HepG2 (cell line): Measurements from ENCODE around the gene DCTN3. TPM values are rescaled to one million over a fixed set of nuclear protein-coding genes. Genes with fewer than 3 reads are reported as not detected.
A peak's percentile ranks its signal among the peaks of the same experiment; 100 is the strongest.

ENCODE experiments used
- AGO1 ChIP-seq: fragments of 200-400 bp; formaldehyde crosslinking; IDR thresholded peaks from 2 replicates; pipeline ENCODE4 v1.6.1; 2017; ENCODE audit warnings: mild to moderate bottlenecking, low read depth, low read length, moderate library complexity; ENCODE audit not compliant: poor library complexity, severe bottlenecking
- ARNT2 ChIP-seq: sonication (generic); formaldehyde crosslinking; IDR thresholded peaks from 2 replicates; pipeline ENCODE4 v1.8.0; 2022; ENCODE audit warnings: mild to moderate bottlenecking, low read depth, missing genetic modification reagents, moderate library complexity
- CBFB ChIP-seq: sonication (generic); formaldehyde crosslinking; IDR thresholded peaks from 2 replicates; pipeline ENCODE4 v1.4.0; 2020; ENCODE audit warnings: missing genetic modification reagents
- CENPX ChIP-seq: sonication (generic); formaldehyde crosslinking; IDR thresholded peaks from 2 replicates; pipeline ENCODE4 v1.9.0; 2021; ENCODE audit warnings: mild to moderate bottlenecking, missing genetic modification reagents, moderate library complexity
- FOXK2 ChIP-seq: fragments of 450-650 bp; IDR thresholded peaks from 2 replicates; pipeline ENCODE4 v1.6.1; 2016
- HNRNPLL ChIP-seq: fragments of 200-400 bp; formaldehyde crosslinking; IDR thresholded peaks from 2 replicates; pipeline ENCODE4 v1.6.1; 2017; ENCODE audit warnings: mild to moderate bottlenecking, low read depth, low read length; ENCODE audit not compliant: poor library complexity, severe bottlenecking
- HOXA3 ChIP-seq: sonication (generic); formaldehyde crosslinking; IDR thresholded peaks from 2 replicates; pipeline ENCODE4 v1.5.0; 2020; ENCODE audit warnings: missing genetic modification reagents
- KDM2A ChIP-seq: sonication (generic); formaldehyde crosslinking; IDR thresholded peaks from 2 replicates; pipeline ENCODE4 v1.4.0; 2020; ENCODE audit warnings: low read depth, missing genetic modification reagents, borderline replicate concordance
- MAZ ChIP-seq, 2 experiments: sonication (generic) in 1 of 2; formaldehyde crosslinking in 1 of 2; IDR thresholded peaks; 2 replicates each; pipeline versions ENCODE4 v1.5.0 to v1.6.1; 2012 to 2020; ENCODE audit warnings: low read depth in 2 of 2, mild to moderate bottlenecking in 2 of 2, borderline replicate concordance in 1 of 2, improper control_type of control experiment in 1 of 2, low read length in 1 of 2, missing genetic modification reagents in 1 of 2, moderate library complexity in 1 of 2
- MTF2 ChIP-seq: sonication (generic); formaldehyde crosslinking; IDR thresholded peaks from 2 replicates; pipeline ENCODE4 v1.5.0; 2020; ENCODE audit warnings: missing genetic modification reagents, borderline replicate concordance
- MXD4 ChIP-seq: IDR thresholded peaks from 2 replicates; pipeline ENCODE4 v1.6.1; 2016; ENCODE audit warnings: mild to moderate bottlenecking, missing biosample characterization, missing genetic modification reagents
- MYNN ChIP-seq: sonication (generic); formaldehyde crosslinking; IDR thresholded peaks from 2 replicates; pipeline ENCODE4 v1.4.0; 2020; ENCODE audit warnings: mild to moderate bottlenecking, low read depth, missing genetic modification reagents
- NFYC ChIP-seq: IDR thresholded peaks from 2 replicates; pipeline ENCODE4 v1.6.1; 2016; ENCODE audit warnings: missing genetic modification reagents, missing compliant biosample characterization
- REL ChIP-seq: sonication (generic); formaldehyde crosslinking; conservative IDR thresholded peaks from 2 replicates; pipeline ENCODE4 v1.8.0; 2022; ENCODE audit warnings: mild to moderate bottlenecking, missing genetic modification reagents, moderate library complexity
- SMARCC2 ChIP-seq: fragments of 450-650 bp; IDR thresholded peaks from 2 replicates; pipeline ENCODE4 v1.6.1; 2017; ENCODE audit warnings: antibody characterized with exemption, mild to moderate bottlenecking
- SPEN ChIP-seq: sonication (generic); formaldehyde crosslinking; IDR thresholded peaks from 2 replicates; pipeline ENCODE4 v1.5.1; 2020; ENCODE audit warnings: low read depth, mild to moderate bottlenecking, missing genetic modification reagents
- XRCC5 ChIP-seq: fragments of 200-400 bp; formaldehyde crosslinking; optimal IDR thresholded peaks from 2 replicates; pipeline ENCODE3; 2017; ENCODE audit warnings: mild to moderate bottlenecking, low read length
- ZBTB42 ChIP-seq: sonication (generic); formaldehyde crosslinking; IDR thresholded peaks from 2 replicates; pipeline ENCODE4 v1.5.0; 2020; ENCODE audit warnings: mild to moderate bottlenecking, missing genetic modification reagents
- ZNF20 ChIP-seq: sonication (generic); formaldehyde crosslinking; IDR thresholded peaks from 2 replicates; pipeline ENCODE4 v1.4.0; 2020; ENCODE audit warnings: mild to moderate bottlenecking, moderate library complexity, missing genetic modification reagents
- ZNF331 ChIP-seq: sonication (generic); formaldehyde crosslinking; IDR thresholded peaks from 2 replicates; pipeline ENCODE4 v1.4.0; 2020; ENCODE audit warnings: missing genetic modification reagents
- ZNF451 ChIP-seq: sonication (generic); formaldehyde crosslinking; IDR thresholded peaks from 2 replicates; pipeline ENCODE4 v1.5.0; 2020; ENCODE audit warnings: mild to moderate bottlenecking, missing genetic modification reagents
- ZNF556 ChIP-seq: sonication (generic); formaldehyde crosslinking; IDR thresholded peaks from 2 replicates; pipeline ENCODE4 v1.4.0; 2020; ENCODE audit warnings: mild to moderate bottlenecking, missing genetic modification reagents, borderline replicate concordance
- ZNF691 ChIP-seq: sonication (generic); formaldehyde crosslinking; IDR thresholded peaks from 2 replicates; pipeline ENCODE4 v1.4.0; 2020; ENCODE audit warnings: missing genetic modification reagents, low read depth, mild to moderate bottlenecking, borderline replicate concordance
- ZNF709 ChIP-seq: sonication (generic); formaldehyde crosslinking; IDR thresholded peaks from 2 replicates; pipeline ENCODE4 v1.5.0; 2020; ENCODE audit warnings: mild to moderate bottlenecking, missing genetic modification reagents
- polyA plus RNA-seq, 8 experiments: library from polyadenylated mRNA; depleted of rRNA in 3 of 8; stranded (reverse) in 7 of 8; unstranded in 1 of 8; fragments of >200 nt; fragmentation: Illumina TruSeq in 4 of 8; extraction: Trizol in 4 of 8; gene quantifications; 2 replicates each; pipeline versions ENCODE4 v1.2.1 to v1.2.3, GENCODE V29; 2011 to 2016; ENCODE audit warnings: low read depth in 4 of 8, missing spikeins in 1 of 8, mixed read lengths in 1 of 8; ENCODE audit not compliant: insufficient read depth in 1 of 8
- total RNA-seq, 5 experiments: library from RNA; depleted of rRNA; stranded (reverse); fragments of >200 nt; fragmentation: Illumina TruSeq; extraction: Trizol; gene quantifications; 2 replicates each; pipeline ENCODE4 v1.2.3, GENCODE V29; 2016; ENCODE audit warnings: low read depth in 1 of 5
- TF ChIP-seq, protein P1 (sequence below): sonication (generic); formaldehyde crosslinking; IDR thresholded peaks from 2 replicates; pipeline ENCODE4 v1.5.1; 2020; ENCODE audit warnings: mild to moderate bottlenecking, missing genetic modification reagents, moderate library complexity
- TF ChIP-seq, protein P2 (sequence below): sonication (generic); formaldehyde crosslinking; IDR thresholded peaks from 2 replicates; pipeline ENCODE4 v1.4.0; 2020; ENCODE audit warnings: missing genetic modification reagents

The DCTN3 gene
- total and polyA plus RNA-seq, 2 of the 13 experiments (the other 11 are each of a cell fraction or from before 2014, with no cell fraction given) = 27.4 to 34.5 TPM

DNA sequence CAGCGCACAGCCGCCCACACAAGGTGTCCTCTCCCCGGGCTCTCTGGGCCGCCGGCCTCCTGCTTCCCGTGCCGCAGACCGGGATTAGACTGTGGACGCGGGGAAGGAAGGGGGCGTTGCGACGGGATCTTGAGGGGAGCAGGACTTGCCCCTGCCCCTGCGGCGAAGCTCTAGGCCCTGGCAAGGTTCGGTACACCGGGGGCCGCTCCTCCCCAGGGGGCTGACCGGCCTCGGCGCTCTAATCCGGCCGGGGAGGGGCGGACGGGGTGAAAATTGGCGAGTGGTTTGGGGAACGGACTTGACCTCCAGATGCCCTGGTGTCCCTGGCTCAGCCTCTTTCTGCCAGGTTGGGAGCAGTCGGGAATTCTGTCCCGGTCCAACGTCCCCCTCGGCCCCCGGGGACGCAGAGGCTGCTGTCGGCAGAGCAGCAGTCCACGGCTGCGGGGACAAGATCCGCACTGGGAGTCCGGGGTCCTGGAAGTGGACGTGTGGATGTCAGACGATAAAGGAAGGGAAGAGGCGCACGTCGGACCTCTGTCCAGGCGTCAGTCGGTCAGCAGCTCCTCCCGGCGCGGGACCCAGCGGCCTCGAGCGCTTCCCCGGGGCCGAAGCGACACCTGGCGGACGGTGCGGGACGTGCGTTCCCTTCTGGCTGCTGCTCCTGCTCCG is 28.9 kb downstream of the DCTN3 start (continued):
- TF ChIP-seq HNRNPLL = peak; percentile 37
- peak; percentile 24 for TF ChIP-seq AGO1
- no peak for TF ChIP-seq ZNF451
- peak; percentile 95; the same call in 1 of the 2 replicates for TF ChIP-seq MTF2 (CRISPR knock-in tag)
- peak; percentile 42; the same call in 1 of the 2 replicates for TF ChIP-seq CBFB
- TF ChIP-seq ZNF556 (CRISPR knock-in tag) = peak; percentile 45; the same call in 1 of the 2 replicates
- TF ChIP-seq FOXK2 = no peak
- TF ChIP-seq CENPX (CRISPR knock-in tag) = no peak
- TF ChIP-seq MYNN (CRISPR knock-in tag) = no peak
- TF ChIP-seq SPEN (CRISPR knock-in tag) = peak; percentile 16; the same call in 1 of the 2 replicates
- no peak for TF ChIP-seq ZNF20 (CRISPR knock-in tag)
- TF ChIP-seq ZBTB42 = no peak
- TF ChIP-seq KDM2A (CRISPR knock-in tag) = peak; percentile 69; the same call in 1 of the 2 replicates
- no peak for TF ChIP-seq MXD4 (CRISPR knock-in tag)
- 0 out of 2 replicates have a peak, but pooled peaks have one; percentile 18 for TF ChIP-seq ZNF331 (CRISPR knock-in tag)
- TF ChIP-seq REL (CRISPR knock-in tag) = no peak
- 0 out of 2 replicates have a peak, but pooled peaks have one; percentile 58 for TF ChIP-seq ARNT2 (CRISPR knock-in tag)
- TF ChIP-seq HOXA3 (CRISPR knock-in tag) = peak; percentile 42; the same call in 1 of the 2 replicates
- TF ChIP-seq MAZ (IDR thresholded peaks at IDR 0.05; ENCODE audit: borderline replicate concordance, low read depth, low read length) = no peak
- peak; percentile 68 for TF ChIP-seq MAZ (CRISPR knock-in tag; IDR thresholded peaks at IDR 0.05; ENCODE audit: low read depth)
- no peak for TF ChIP-seq NFYC (CRISPR knock-in tag)
- no peak for TF ChIP-seq SMARCC2
- TF ChIP-seq, protein P1, sequence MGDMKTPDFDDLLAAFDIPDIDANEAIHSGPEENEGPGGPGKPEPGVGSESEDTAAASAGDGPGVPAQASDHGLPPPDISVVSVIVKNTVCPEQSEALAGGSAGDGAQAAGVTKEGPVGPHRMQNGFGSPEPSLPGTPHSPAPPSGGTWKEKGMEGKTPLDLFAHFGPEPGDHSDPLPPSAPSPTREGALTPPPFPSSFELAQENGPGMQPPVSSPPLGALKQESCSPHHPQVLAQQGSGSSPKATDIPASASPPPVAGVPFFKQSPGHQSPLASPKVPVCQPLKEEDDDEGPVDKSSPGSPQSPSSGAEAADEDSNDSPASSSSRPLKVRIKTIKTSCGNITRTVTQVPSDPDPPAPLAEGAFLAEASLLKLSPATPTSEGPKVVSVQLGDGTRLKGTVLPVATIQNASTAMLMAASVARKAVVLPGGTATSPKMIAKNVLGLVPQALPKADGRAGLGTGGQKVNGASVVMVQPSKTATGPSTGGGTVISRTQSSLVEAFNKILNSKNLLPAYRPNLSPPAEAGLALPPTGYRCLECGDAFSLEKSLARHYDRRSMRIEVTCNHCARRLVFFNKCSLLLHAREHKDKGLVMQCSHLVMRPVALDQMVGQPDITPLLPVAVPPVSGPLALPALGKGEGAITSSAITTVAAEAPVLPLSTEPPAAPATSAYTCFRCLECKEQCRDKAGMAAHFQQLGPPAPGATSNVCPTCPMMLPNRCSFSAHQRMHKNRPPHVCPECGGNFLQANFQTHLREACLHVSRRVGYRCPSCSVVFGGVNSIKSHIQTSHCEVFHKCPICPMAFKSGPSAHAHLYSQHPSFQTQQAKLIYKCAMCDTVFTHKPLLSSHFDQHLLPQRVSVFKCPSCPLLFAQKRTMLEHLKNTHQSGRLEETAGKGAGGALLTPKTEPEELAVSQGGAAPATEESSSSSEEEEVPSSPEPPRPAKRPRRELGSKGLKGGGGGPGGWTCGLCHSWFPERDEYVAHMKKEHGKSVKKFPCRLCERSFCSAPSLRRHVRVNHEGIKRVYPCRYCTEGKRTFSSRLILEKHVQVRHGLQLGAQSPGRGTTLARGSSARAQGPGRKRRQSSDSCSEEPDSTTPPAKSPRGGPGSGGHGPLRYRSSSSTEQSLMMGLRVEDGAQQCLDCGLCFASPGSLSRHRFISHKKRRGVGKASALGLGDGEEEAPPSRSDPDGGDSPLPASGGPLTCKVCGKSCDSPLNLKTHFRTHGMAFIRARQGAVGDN (CRISPR knock-in tag) = peak; percentile 49; the same call in 1 of the 2 replicates
- no peak for TF ChIP-seq ZNF709 (CRISPR knock-in tag)
- peak; percentile 73 for TF ChIP-seq XRCC5
- TF ChIP-seq, protein P2, sequence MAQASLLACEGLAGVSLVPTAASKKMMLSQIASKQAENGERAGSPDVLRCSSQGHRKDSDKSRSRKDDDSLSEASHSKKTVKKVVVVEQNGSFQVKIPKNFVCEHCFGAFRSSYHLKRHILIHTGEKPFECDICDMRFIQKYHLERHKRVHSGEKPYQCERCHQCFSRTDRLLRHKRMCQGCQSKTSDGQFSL (CRISPR knock-in tag) = no peak
- TF ChIP-seq ZNF691 (CRISPR knock-in tag) = 0 out of 2 replicates have a peak, but pooled peaks have one; percentile 44
